Left lung (tissue), 10 donors: ENCODE results near the gene RMRP. TPM values are rescaled to one million over a fixed set of nuclear protein-coding genes. Genes with fewer than 3 reads are reported as not detected.

Source experiments
- ATAC-seq: fragments of 200-7000 bp; cut with Tn5 transposase; one replicate; pipeline ENCODE4 v1.9.1; 2020; ENCODE audit warnings: moderate library complexity
- DNase-seq, 4 donors: peaks; one replicate each; pipeline ENCODE4 v3.0.0-alpha.2; 2013 to 2020
- H3K27ac ChIP-seq, 2 donors: fragments of 200-600 bp; sonication (generic) in 1 of 2; one replicate each; pipeline versions ENCODE4 v1.5.0 to v1.8.0; 2020 to 2021
- H3K27me3 ChIP-seq, 2 donors: fragments of 200-600 bp; sonication (generic) in 1 of 2; one replicate each; pipeline versions ENCODE4 v1.5.0 to v1.8.0; 2020 to 2021
- H3K36me3 ChIP-seq, 2 donors: fragments of 200-600 bp; sonication (generic) in 1 of 2; one replicate each; pipeline versions ENCODE4 v1.5.0 to v1.8.0; 2020 to 2021
- H3K4me1 ChIP-seq, 2 donors: fragments of 200-600 bp; one replicate each; pipeline ENCODE4 v1.8.0; 2021
- H3K4me3 ChIP-seq, 2 donors: fragments of 200-600 bp; sonication (generic) in 1 of 2; one replicate each; pipeline versions ENCODE4 v1.5.0 to v1.8.0; 2020 to 2021; ENCODE audit warnings: mild to moderate bottlenecking in 1 of 2
- H3K9me3 ChIP-seq, 2 donors: fragments of 200-600 bp; sonication (generic) in 1 of 2; one replicate each; pipeline versions ENCODE4 v1.5.0 to v1.8.0; 2020 to 2021
- CTCF ChIP-seq, 2 donors: fragments of 200-600 bp; sonication (generic) in 1 of 2; IDR thresholded peaks; one replicate each; pipeline versions ENCODE4 v1.5.0 to v1.8.0; 2021; ENCODE audit warnings: antibody characterized with exemption in 2 of 2
- intact Hi-C, 2 donors: fragments of 100-400 bp; cut with DNase I; formaldehyde crosslinking; loops; one replicate each; pipeline versions ENCODE4 v1.11.2 to v1.14.2; 2022
- polyA plus RNA-seq, 6 donors: library from polyadenylated mRNA; unstranded; fragments of 120-200 nt; gene quantifications; one replicate each; pipeline ENCODE4 v1.2.1, GENCODE V29; 2013; ENCODE audit not compliant: insufficient read length in 6 of 6
- total RNA-seq, 2 donors: library from RNA; stranded (reverse); fragmentation: NEBNext Ultra II Directional; extraction: Animal tissue kit (Norgen Biotek cat#: 25700); gene quantifications; one replicate each; pipeline ENCODE4 v1.2.1, GENCODE V29; 2021
- donor health status: DM: no; HTN: yes; CAD: no.
- donor health status: DM: no; HTN: no; CAD: no.

Gene RMRP
- total and polyA plus RNA-seq, 8 donors, result 27,227 to 27,465 TPM; not detected in 6

DNA sequence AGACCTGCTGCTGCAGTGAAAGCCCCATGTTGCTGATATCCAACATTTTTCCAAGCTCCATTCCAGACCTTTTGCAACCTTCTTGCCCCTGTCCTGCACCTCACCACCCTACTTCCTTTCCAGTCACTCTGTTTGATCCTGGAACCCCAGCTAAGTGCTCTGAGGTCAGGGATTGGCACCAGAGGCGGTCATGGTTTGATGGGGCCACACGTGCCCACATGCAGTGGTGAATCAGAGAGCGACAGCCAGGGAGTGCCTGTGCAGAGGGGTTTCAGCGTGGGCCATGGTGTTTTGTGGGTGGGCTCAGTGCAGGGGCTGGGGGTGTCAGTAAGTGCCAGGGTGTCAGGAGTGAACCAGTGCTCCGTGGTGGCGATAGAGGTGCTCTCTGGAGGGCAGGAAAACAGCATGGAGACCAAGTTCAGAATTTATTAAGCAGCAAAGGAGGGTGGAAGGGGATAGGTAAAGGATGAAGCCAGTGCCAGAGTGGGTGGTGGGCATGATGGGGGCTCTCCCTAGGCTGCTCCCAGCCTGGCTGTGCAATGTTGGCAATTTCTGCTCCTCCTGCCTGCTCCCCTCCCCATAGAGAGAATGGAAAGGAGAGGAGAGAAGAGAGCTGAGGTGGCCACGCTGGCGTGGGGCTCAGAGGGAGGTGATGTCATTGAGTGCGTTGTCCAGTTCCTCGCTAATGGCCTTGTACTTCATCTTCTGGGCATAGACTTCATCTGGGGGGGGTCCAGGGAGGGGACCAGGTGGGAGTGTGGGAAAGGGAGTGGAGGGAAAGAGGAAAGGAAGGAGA, 24.9 kb upstream of the RMRP start:
- Histone ChIP-seq H3K27ac (no peak overlapping the region), H3K4me1 (peaks cover 0 to 2% of the 10 kb centered on the region in 2 donors)

DNA sequence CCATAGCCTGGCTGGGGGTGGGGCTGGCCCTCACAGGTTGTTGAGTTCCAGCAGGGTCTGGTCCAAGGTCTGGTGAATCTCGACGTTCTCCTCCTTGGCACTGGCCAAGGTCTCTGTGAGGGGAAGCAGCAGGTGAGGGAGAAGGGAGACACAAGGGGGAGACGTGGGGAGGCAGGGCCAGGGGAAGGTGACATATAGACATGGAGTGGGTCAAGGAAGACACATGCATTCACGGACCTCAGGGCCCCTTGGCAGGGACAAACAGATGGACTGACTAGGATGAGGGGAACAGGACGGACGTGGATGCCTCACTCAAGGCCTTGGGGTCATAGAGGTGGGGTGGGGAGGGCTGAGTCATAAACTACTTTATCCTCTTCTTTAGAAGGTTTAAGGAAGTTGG, 24.2 kb upstream of the RMRP start:
- intact Hi-C loops, result no loop called here
- ATAC-seq (no peak), DNase-seq (no peak)
- peaks cover 0 to 3% of the 10 kb centered on the region in 2 donors for H3K27me3 ChIP-seq
- TF ChIP-seq CTCF (IDR thresholded peaks at IDR 0.05), result no peak
- no peaks in the 10 kb centered on the region for H3K9me3 ChIP-seq
- H3K4me3 ChIP-seq, result no peak overlapping the region
- H3K27ac ChIP-seq, result no peak overlapping the region
- H3K4me1 ChIP-seq, result peaks cover 0 to 2% of the 10 kb centered on the region in 2 donors
- peaks cover 0 to 18% of the 10 kb centered on the region in 2 donors for H3K36me3 ChIP-seq

More for the DNA sequence above, 24.9 kb upstream of the RMRP start:
- Histone ChIP-seq H3K4me3 (no peak overlapping the region), H3K36me3 (peaks cover 0 to 18% of the 10 kb centered on the region in 2 donors), H3K9me3 (no peaks in the 10 kb centered on the region), H3K27me3 (no peaks in the 10 kb centered on the region)
- ATAC-seq, result no peak
- intact Hi-C loops, result no loop called here
- TF ChIP-seq CTCF (IDR thresholded peaks at IDR 0.05), result no peak
- no peak for DNase-seq

DNA sequence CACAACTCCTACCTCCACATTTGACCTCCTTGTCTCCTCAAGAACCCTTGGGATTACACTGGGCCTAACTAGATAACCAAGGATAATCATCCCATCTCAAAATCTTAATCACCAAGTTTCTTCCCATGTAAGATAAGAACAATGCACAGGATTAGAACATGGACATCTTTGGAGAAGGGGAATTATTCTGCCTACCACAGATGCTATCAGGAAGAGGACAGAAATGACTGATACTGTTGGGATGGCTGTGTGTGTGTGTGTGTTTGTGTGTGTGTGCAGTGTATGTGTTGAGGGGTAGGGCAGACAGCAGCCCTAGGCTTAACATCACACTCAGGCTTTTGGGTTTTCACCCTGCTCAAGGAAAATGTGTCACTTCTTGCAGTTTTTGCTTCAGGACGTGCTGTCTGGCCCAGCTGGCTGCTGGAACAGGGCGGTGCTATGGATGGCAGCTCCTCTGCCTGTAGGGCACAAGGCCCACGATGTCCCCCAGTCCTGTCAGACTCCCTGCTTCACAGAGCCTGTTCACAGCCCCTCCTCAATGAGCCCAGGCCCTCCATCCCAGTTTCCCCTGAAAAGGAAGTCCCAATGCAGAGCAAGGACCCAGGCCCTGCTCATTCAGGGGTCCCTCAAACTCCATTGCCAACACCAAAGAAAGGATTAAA, 23.7 kb upstream of the RMRP start:
- no peak overlapping the region for H3K27ac ChIP-seq
- H3K27me3 ChIP-seq, result peaks cover 4 to 7% of the 10 kb centered on the region in 2 donors
- no peak for TF ChIP-seq CTCF (IDR thresholded peaks at IDR 0.05)
- no peaks in the 10 kb centered on the region for H3K9me3 ChIP-seq
- peaks cover 0 to 18% of the 10 kb centered on the region in 2 donors for H3K36me3 ChIP-seq
- peaks cover 0 to 2% of the 10 kb centered on the region in 2 donors for H3K4me1 ChIP-seq
- no peak overlapping the region for H3K4me3 ChIP-seq
- DNase-seq, result no peak
- ATAC-seq, result no peak
- intact Hi-C loops, result no loop called here

- Histone ChIP-seq H3K36me3 (peaks cover 0 to 17% of the 10 kb centered on the region in 2 donors), H3K9me3 (no peaks in the 10 kb centered on the region), H3K4me1 (peaks cover 6 to 12% of the 10 kb centered on the region in 2 donors), H3K27ac (no peak overlapping the region), H3K4me3 (no peak overlapping the region), H3K27me3 (peaks cover 9 to 17% of the 10 kb centered on the region in 2 donors)
- no peak for ATAC-seq
- no peak for TF ChIP-seq CTCF (IDR thresholded peaks at IDR 0.05)
- DNase-seq, result no peak
- intact Hi-C loops, result no loop called here
Observed at GRCh38 chr9:35680331-35681105, 22.7 kb upstream of the RMRP start.
